Neural progenitor cell (in vitro differentiated cells): ENCODE results near the gene PRR16. TPM values are rescaled to one million over a fixed set of nuclear protein-coding genes. Genes with fewer than 3 reads are reported as not detected.

Experiments
- DNase-seq: peaks from one replicate; pipeline ENCODE4 v3.0.0-alpha.2; 2016; ENCODE audit warnings: low spot score
- H2AFZ ChIP-seq: fragments of 200-600 bp; sonication (generic); replicated peaks from 2 replicates; pipeline ENCODE4 v1.6.1; 2016; ENCODE audit warnings: antibody characterized with exemption
- H3F3A ChIP-seq: fragments of 200-600 bp; sonication (generic); 2 replicates; pipeline ENCODE4 v1.6.1; 2016; ENCODE audit warnings: antibody characterized with exemption, low read depth
- H3K27ac ChIP-seq: fragments of 200-600 bp; sonication (generic); 2 replicates; pipeline ENCODE4 v1.5.1; 2016; ENCODE audit warnings: mild to moderate bottlenecking
- H3K27me3 ChIP-seq: fragments of 200-600 bp; sonication (generic); 2 replicates; pipeline ENCODE4 v1.6.1; 2016; ENCODE audit warnings: mild to moderate bottlenecking, moderate library complexity
- H3K36me3 ChIP-seq: fragments of 200-600 bp; sonication (generic); 2 replicates; pipeline ENCODE4 v1.5.1; 2016
- H3K4me1 ChIP-seq: fragments of 200-600 bp; sonication (generic); 2 replicates; pipeline ENCODE4 v1.6.1; 2016; ENCODE audit warnings: mixed run types
- H3K4me2 ChIP-seq: fragments of 200-600 bp; sonication (generic); 2 replicates; pipeline ENCODE4 v1.6.1; 2016
- H3K4me3 ChIP-seq: fragments of 200-600 bp; sonication (generic); 2 replicates; pipeline ENCODE4 v1.5.1; 2016
- H3K79me2 ChIP-seq: fragments of 200-600 bp; sonication (generic); 2 replicates; pipeline ENCODE4 v1.6.1; 2016; ENCODE audit warnings: low read depth
- H3K9ac ChIP-seq: fragments of 200-600 bp; sonication (generic); 2 replicates; pipeline ENCODE4 v1.6.1; 2016
- H3K9me3 ChIP-seq: fragments of 200-600 bp; sonication (generic); 2 replicates; pipeline ENCODE4 v1.5.1; 2016; ENCODE audit warnings: low read depth
- H4K20me1 ChIP-seq: fragments of 200-600 bp; sonication (generic); 2 replicates; pipeline ENCODE4 v1.6.1; 2016; ENCODE audit warnings: low read depth
- H3K27ac Mint-ChIP-seq: 3 replicates; pipeline ENCODE4 v1.8.0; 2021; ENCODE audit warnings: mixed read lengths
- H3K27me3 Mint-ChIP-seq: 2 replicates; pipeline ENCODE4 v1.8.0; 2022; ENCODE audit warnings: low read depth, mild to moderate bottlenecking, inconsistent platforms, moderate library complexity, mixed read lengths; ENCODE audit not compliant: insufficient read depth
- H3K36me3 Mint-ChIP-seq: 3 replicates; pipeline ENCODE4 v1.8.0; 2021; ENCODE audit warnings: mixed read lengths
- H3K4me1 Mint-ChIP-seq: 3 replicates; pipeline ENCODE4 v1.8.0; 2021; ENCODE audit warnings: mixed read lengths
- H3K4me3 Mint-ChIP-seq: 3 replicates; pipeline ENCODE4 v1.8.0; 2021; ENCODE audit warnings: mild to moderate bottlenecking, moderate library complexity, mixed read lengths
- H3K9me3 Mint-ChIP-seq: 3 replicates; pipeline ENCODE4 v1.8.0; 2020; ENCODE audit warnings: mixed read lengths
- EZH2 ChIP-seq: fragments of 200-600 bp; sonication (generic); IDR thresholded peaks from 2 replicates; pipeline ENCODE4 v1.6.1; 2017; ENCODE audit warnings: antibody characterized with exemption, mild to moderate bottlenecking, moderate library complexity
- EZH2phosphoT487 ChIP-seq: fragments of 200-600 bp; sonication (generic); IDR thresholded peaks from 2 replicates; pipeline ENCODE4 v1.6.1; 2017; ENCODE audit warnings: antibody characterized with exemption
- total RNA-seq: library from RNA; depleted of rRNA; stranded (reverse); fragments of >200 nt; gene quantifications from 2 replicates; pipeline ENCODE4 v1.2.3, GENCODE V29; 2015; ENCODE audit warnings: low replicate concordance
- TF ChIP-seq, protein P1 (sequence below): fragments of 200-600 bp; sonication (generic); IDR thresholded peaks from 2 replicates; pipeline ENCODE4 v1.5.1; 2017; ENCODE audit warnings: antibody characterized with exemption, mild to moderate bottlenecking

The PRR16 gene
- total RNA-seq, 1 donor from 2014 or later = not detected

DNA sequence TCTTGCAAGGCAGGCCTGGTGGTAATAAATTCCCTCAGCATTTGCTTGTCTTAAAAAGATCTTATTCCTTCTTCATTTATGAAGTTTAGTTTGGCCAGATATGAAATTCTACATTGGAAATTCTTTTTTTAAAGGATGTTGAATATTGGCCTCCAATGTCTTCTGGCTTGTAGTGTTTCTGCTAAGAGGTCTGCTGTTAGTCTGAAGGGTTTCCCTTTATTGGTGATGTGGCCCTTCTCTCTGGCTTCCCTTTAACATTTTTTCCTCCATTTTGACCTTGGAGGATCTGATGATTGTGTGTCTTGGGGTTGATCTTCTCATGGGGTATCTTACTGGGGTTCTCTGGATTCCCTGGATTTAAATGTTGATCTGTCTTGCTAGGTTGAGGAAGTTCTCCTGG is 33.5 kb upstream of the PRR16 start:
- DNase-seq = no peak
- Histone ChIP-seq H4K20me1 (no peaks in the 10 kb centered on the region), H3K9me3 (no peaks in the 10 kb centered on the region), H3K27me3 (no peaks in the 10 kb centered on the region), H3K27ac (no peak overlapping the region), H3K4me3 (no peak overlapping the region), H2AFZ (no peak overlapping the region), H3K9ac (no peak overlapping the region), H3K4me1 (no peaks in the 10 kb centered on the region), H3F3A (no peaks in the 10 kb centered on the region), H3K36me3 (no peaks in the 10 kb centered on the region), H3K4me2 (no peak overlapping the region), H3K79me2 (no peaks in the 10 kb centered on the region)
- TF ChIP-seq, protein P1, sequence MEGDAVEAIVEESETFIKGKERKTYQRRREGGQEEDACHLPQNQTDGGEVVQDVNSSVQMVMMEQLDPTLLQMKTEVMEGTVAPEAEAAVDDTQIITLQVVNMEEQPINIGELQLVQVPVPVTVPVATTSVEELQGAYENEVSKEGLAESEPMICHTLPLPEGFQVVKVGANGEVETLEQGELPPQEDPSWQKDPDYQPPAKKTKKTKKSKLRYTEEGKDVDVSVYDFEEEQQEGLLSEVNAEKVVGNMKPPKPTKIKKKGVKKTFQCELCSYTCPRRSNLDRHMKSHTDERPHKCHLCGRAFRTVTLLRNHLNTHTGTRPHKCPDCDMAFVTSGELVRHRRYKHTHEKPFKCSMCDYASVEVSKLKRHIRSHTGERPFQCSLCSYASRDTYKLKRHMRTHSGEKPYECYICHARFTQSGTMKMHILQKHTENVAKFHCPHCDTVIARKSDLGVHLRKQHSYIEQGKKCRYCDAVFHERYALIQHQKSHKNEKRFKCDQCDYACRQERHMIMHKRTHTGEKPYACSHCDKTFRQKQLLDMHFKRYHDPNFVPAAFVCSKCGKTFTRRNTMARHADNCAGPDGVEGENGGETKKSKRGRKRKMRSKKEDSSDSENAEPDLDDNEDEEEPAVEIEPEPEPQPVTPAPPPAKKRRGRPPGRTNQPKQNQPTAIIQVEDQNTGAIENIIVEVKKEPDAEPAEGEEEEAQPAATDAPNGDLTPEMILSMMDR = no peak
- TF ChIP-seq EZH2 = no peak
- no peak for TF ChIP-seq EZH2phosphoT487
- H3K27ac Mint-ChIP-seq = no peak overlapping the region
- no peaks in the 10 kb centered on the region for H3K27me3 Mint-ChIP-seq
- H3K4me1 Mint-ChIP-seq = peaks cover 5% of the 10 kb centered on the region
- H3K36me3 Mint-ChIP-seq = no peaks in the 10 kb centered on the region
- no peak overlapping the region for H3K4me3 Mint-ChIP-seq
- H3K9me3 Mint-ChIP-seq = peaks cover 27% of the 10 kb centered on the region

- DNase-seq = no peak
- Mint-ChIP-seq H3K27me3 (no peaks in the 10 kb centered on the region), H3K9me3 (peaks cover 17% of the 10 kb centered on the region), H3K4me3 (no peak overlapping the region), H3K4me1 (no peaks in the 10 kb centered on the region), H3K36me3 (no peaks in the 10 kb centered on the region), H3K27ac (no peak overlapping the region)
- Histone ChIP-seq H3K79me2 (no peaks in the 10 kb centered on the region), H3K4me3 (no peak overlapping the region), H4K20me1 (no peaks in the 10 kb centered on the region), H3F3A (no peaks in the 10 kb centered on the region), H3K36me3 (no peaks in the 10 kb centered on the region), H3K27me3 (no peaks in the 10 kb centered on the region), H3K9ac (no peak overlapping the region), H3K27ac (no peak overlapping the region), H2AFZ (no peak overlapping the region), H3K9me3 (no peaks in the 10 kb centered on the region), H3K4me1 (no peaks in the 10 kb centered on the region), H3K4me2 (no peak overlapping the region)
- no peak for TF ChIP-seq EZH2
- no peak for TF ChIP-seq EZH2phosphoT487
- TF ChIP-seq, protein P1 = no peak
These were observed 31.2 kb upstream of the PRR16 start for GRCh38 chr5:120432861-120433260.

GRCh38 chr5:120435129-120435528 is 29.0 kb upstream of the PRR16 start:
- H3K4me1 Mint-ChIP-seq = no peaks in the 10 kb centered on the region
- peaks cover 2% of the 10 kb centered on the region for H3K9me3 Mint-ChIP-seq
- no peak overlapping the region for H2AFZ ChIP-seq
- H3K79me2 ChIP-seq = no peaks in the 10 kb centered on the region
- H3K36me3 ChIP-seq = no peaks in the 10 kb centered on the region
- no peak overlapping the region for H3K27ac ChIP-seq
- H3K36me3 Mint-ChIP-seq = no peaks in the 10 kb centered on the region
- H3K9me3 ChIP-seq = no peaks in the 10 kb centered on the region
- no peaks in the 10 kb centered on the region for H3K27me3 ChIP-seq
- H3K4me2 ChIP-seq = no peak overlapping the region
- TF ChIP-seq EZH2phosphoT487 (no peak), EZH2 (no peak)
- TF ChIP-seq, protein P1 = no peak
- DNase-seq = no peak
- H3K4me3 Mint-ChIP-seq = no peak overlapping the region
- no peaks in the 10 kb centered on the region for H4K20me1 ChIP-seq
- H3K4me1 ChIP-seq = no peaks in the 10 kb centered on the region
- no peak overlapping the region for H3K4me3 ChIP-seq
- no peak overlapping the region for H3K27ac Mint-ChIP-seq
- H3K27me3 Mint-ChIP-seq = no peaks in the 10 kb centered on the region
- H3K9ac ChIP-seq = no peak overlapping the region
- H3F3A ChIP-seq = no peaks in the 10 kb centered on the region

GRCh38 chr5:120436996-120437395 is 27.1 kb upstream of the PRR16 start:
- Histone ChIP-seq H2AFZ (no peak overlapping the region), H3K9me3 (no peaks in the 10 kb centered on the region), H3K4me2 (no peak overlapping the region), H3K9ac (no peak overlapping the region), H3K36me3 (no peaks in the 10 kb centered on the region), H4K20me1 (no peaks in the 10 kb centered on the region), H3K4me1 (no peaks in the 10 kb centered on the region), H3K4me3 (no peak overlapping the region), H3F3A (no peaks in the 10 kb centered on the region), H3K27ac (no peak overlapping the region), H3K79me2 (no peaks in the 10 kb centered on the region), H3K27me3 (no peaks in the 10 kb centered on the region)
- TF ChIP-seq, protein P1 = no peak
- Mint-ChIP-seq H3K4me3 (no peak overlapping the region), H3K36me3 (no peaks in the 10 kb centered on the region), H3K9me3 (no peaks in the 10 kb centered on the region), H3K4me1 (no peaks in the 10 kb centered on the region), H3K27me3 (no peaks in the 10 kb centered on the region), H3K27ac (no peak overlapping the region)
- DNase-seq = no peak
